ENCODE measurements around the gene SZRD1. TPM values are rescaled to one million over a fixed set of nuclear protein-coding genes. Genes with fewer than 3 reads are reported as not detected.

Gene SZRD1
- total and polyA plus RNA-seq, 2 donors (not counting 1 experiment from before 2014, with no cell fraction given), result 92.4 to 110 TPM

GRCh38 chr1:16372535-16373285, 5.7 kb downstream of the SZRD1 start:
- Mint-ChIP-seq H3K4me1 (peaks cover 70% of the 10 kb centered on the region), H3K4me3 (no peak overlapping the region), H3K27ac (no peak overlapping the region), H3K27me3 (no peaks in the 10 kb centered on the region), H3K9me3 (ENCODE audit: insufficient read depth) (no peaks in the 10 kb centered on the region)
- H3K79me2 ChIP-seq (ENCODE audit: control insufficient read depth, insufficient read depth, low read length), result peaks cover 100% of the 10 kb centered on the region
- 100% methylated on average over 3 of the region's 3 CpGs for WGBS (ENCODE audit: insufficient coverage)
- no peak for TF ChIP-seq EZH2 (IDR thresholded peaks at IDR 0.05; ENCODE audit: borderline replicate concordance, insufficient read depth, low read depth, low read length, poor library complexity, severe bottlenecking)
- no peak for TF ChIP-seq CTCF (IDR thresholded peaks at IDR 0.05)
- no peak overlapping the region for H2AFZ ChIP-seq (ENCODE audit: insufficient read depth, low read depth, low read length, poor library complexity, severe bottlenecking)
- DNase-seq (no peak), ATAC-seq (ENCODE audit: low read depth) (no peak)
- H3K4me1 ChIP-seq (ENCODE audit: control insufficient read depth in 2 of 2, insufficient read depth in 2 of 2, low read length in 2 of 2), result peaks cover 29 to 54% of the 10 kb centered on the region in 2 donors
- peaks cover 96% of the 10 kb centered on the region for H4K20me1 ChIP-seq (ENCODE audit: control insufficient read depth, insufficient read depth, low read length, poor library complexity, severe bottlenecking)
- H3K4me3 ChIP-seq (ENCODE audit: control extremely low read depth in 1 of 5, extremely low read depth in 1 of 5, insufficient read depth in 1 of 5, low read depth in 2 of 5, low read length in 4 of 5), result no peak overlapping the region
- peaks cover 1 to 19% of the 10 kb centered on the region in 2 experiments for H3K36me3 ChIP-seq (replicated peaks in 1 of 2; ENCODE audit: control extremely low read depth in 1 of 2, control insufficient read depth in 1 of 2, extremely low read depth in 1 of 2, insufficient read depth in 2 of 2, low read length in 1 of 2)
- peak overlapping the region; percentile 24 for H3K4me2 ChIP-seq (replicated peaks; ENCODE audit: low read depth, low read length, poor library complexity, severe bottlenecking)
- POLR2A ChIA-PET, result no interaction called here
- no peaks in the 10 kb centered on the region for H3K9me3 ChIP-seq (ENCODE audit: control extremely low read depth in 1 of 3, control insufficient read depth in 2 of 3, insufficient read depth in 1 of 3, low read length in 2 of 3)
- H3K9ac ChIP-seq (ENCODE audit: low read length), result no peak overlapping the region
- intact Hi-C loops (cut with micrococcal nuclease), result no loop called here
- no peaks in the 10 kb centered on the region for H3K27me3 ChIP-seq (replicated peaks in 1 of 4; ENCODE audit: control extremely low read depth in 1 of 4, control insufficient read depth in 3 of 4, insufficient read depth in 4 of 4, low read length in 3 of 4)
- CTCF ChIA-PET, result interaction anchor here (0.7 to 1.0 kb wide), 3 partner anchors 9 to 68 kb away, joined by 4 to 6 read pairs (median 4); no protein-coding TSS in a partner anchor
- H3K27ac ChIP-seq (ENCODE audit: low read length in 2 of 2), result no peak overlapping the region

- CTCF ChIA-PET, result interaction anchor here (1.4 kb wide), 1 partner anchor 10 kb away, joined by 6 read pairs; no protein-coding TSS in a partner anchor
These were observed 7.2 kb downstream of the SZRD1 start for GRCh38 chr1:16374266-16374665.

More at GRCh38 chr1:16374266-16374665, 7.2 kb downstream of the SZRD1 start:
- H2AFZ ChIP-seq (ENCODE audit: insufficient read depth, low read depth, low read length, poor library complexity, severe bottlenecking), result no peak overlapping the region
- H3K79me2 ChIP-seq (ENCODE audit: control insufficient read depth, insufficient read depth, low read length), result peaks cover 100% of the 10 kb centered on the region
- no peak overlapping the region for H3K9ac ChIP-seq (ENCODE audit: low read length)
- Mint-ChIP-seq H3K27me3 (no peaks in the 10 kb centered on the region), H3K4me3 (no peak overlapping the region), H3K9me3 (ENCODE audit: insufficient read depth) (no peaks in the 10 kb centered on the region), H3K27ac (no peak overlapping the region), H3K4me1 (peaks cover 66% of the 10 kb centered on the region)
- DNase-seq, result no peak
- TF ChIP-seq EZH2 (IDR thresholded peaks at IDR 0.05; ENCODE audit: borderline replicate concordance, insufficient read depth, low read depth, low read length, poor library complexity, severe bottlenecking), result no peak
- no peak for TF ChIP-seq CTCF (IDR thresholded peaks at IDR 0.05)
- no peak overlapping the region for H3K4me2 ChIP-seq (replicated peaks; ENCODE audit: low read depth, low read length, poor library complexity, severe bottlenecking)
- intact Hi-C loops (cut with micrococcal nuclease), result no loop called here
- H3K4me1 ChIP-seq (ENCODE audit: control insufficient read depth in 2 of 2, insufficient read depth in 2 of 2, low read length in 2 of 2), result peaks cover 17 to 45% of the 10 kb centered on the region in 2 donors
- ATAC-seq (ENCODE audit: low read depth), result no peak
- H3K27me3 ChIP-seq (replicated peaks in 1 of 4; ENCODE audit: control extremely low read depth in 1 of 4, control insufficient read depth in 3 of 4, insufficient read depth in 4 of 4, low read length in 3 of 4), result no peaks in the 10 kb centered on the region
- peaks cover 3 to 25% of the 10 kb centered on the region in 2 experiments for H3K36me3 ChIP-seq (replicated peaks in 1 of 2; ENCODE audit: control extremely low read depth in 1 of 2, control insufficient read depth in 1 of 2, extremely low read depth in 1 of 2, insufficient read depth in 2 of 2, low read length in 1 of 2)
- H3K4me3 ChIP-seq (ENCODE audit: control extremely low read depth in 1 of 5, extremely low read depth in 1 of 5, insufficient read depth in 1 of 5, low read depth in 2 of 5, low read length in 4 of 5), result no peak overlapping the region
- peaks cover 96% of the 10 kb centered on the region for H4K20me1 ChIP-seq (ENCODE audit: control insufficient read depth, insufficient read depth, low read length, poor library complexity, severe bottlenecking)
- no peak overlapping the region for H3K27ac ChIP-seq (ENCODE audit: low read length in 2 of 2)
- WGBS (ENCODE audit: insufficient coverage), result no CpG with 5 or more reads among the region's 3 CpGs
- POLR2A ChIA-PET, result no interaction called here
- H3K9me3 ChIP-seq (ENCODE audit: control extremely low read depth in 1 of 3, control insufficient read depth in 2 of 3, insufficient read depth in 1 of 3, low read length in 2 of 3), result no peaks in the 10 kb centered on the region

All from B cell (primary cell).